HepG2 (cell line): ENCODE data around the gene TNP2. TPM values are rescaled to one million over a fixed set of nuclear protein-coding genes. Genes with fewer than 3 reads are reported as not detected.

Experiments used
- ARNT2 ChIP-seq: sonication (generic); formaldehyde crosslinking; IDR thresholded peaks from 2 replicates; pipeline ENCODE4 v1.8.0; 2022; ENCODE audit warnings: mild to moderate bottlenecking, low read depth, missing genetic modification reagents, moderate library complexity
- CAMTA2 ChIP-seq: sonication (generic); formaldehyde crosslinking; IDR thresholded peaks from 2 replicates; pipeline ENCODE4 v1.4.0; 2020; ENCODE audit warnings: mild to moderate bottlenecking, missing genetic modification reagents, borderline replicate concordance
- CC2D1A ChIP-seq: sonication (generic); formaldehyde crosslinking; IDR thresholded peaks from 2 replicates; pipeline ENCODE4 v1.8.1; 2023; ENCODE audit warnings: mild to moderate bottlenecking, missing genetic modification reagents
- FOSL1 ChIP-seq: sonication (generic); formaldehyde crosslinking; IDR thresholded peaks from 2 replicates; pipeline ENCODE4 v1.9.0; 2021; ENCODE audit warnings: missing genetic modification reagents, borderline replicate concordance
- GATA4 ChIP-seq: sonication (generic); IDR thresholded peaks from 2 replicates; pipeline ENCODE4 v1.6.1; 2016; ENCODE audit warnings: antibody characterized with exemption, low read depth, borderline replicate concordance
- HOXA7 ChIP-seq: sonication (generic); formaldehyde crosslinking; IDR thresholded peaks from 2 replicates; pipeline ENCODE4 v1.8.1; 2022; ENCODE audit warnings: mild to moderate bottlenecking, missing genetic modification reagents, moderate library complexity
- JDP2 ChIP-seq: sonication (generic); formaldehyde crosslinking; IDR thresholded peaks from 2 replicates; pipeline ENCODE4 v1.8.1; 2022; ENCODE audit warnings: missing genetic modification reagents, borderline replicate concordance
- PTBP1 ChIP-seq: fragments of 200-400 bp; formaldehyde crosslinking; IDR thresholded peaks from 2 replicates; pipeline ENCODE4 v1.6.1; 2018; ENCODE audit warnings: low read length, low read depth; ENCODE audit not compliant: poor library complexity, severe bottlenecking
- SP2 ChIP-seq: sonication (generic); formaldehyde crosslinking; IDR thresholded peaks from 2 replicates; pipeline ENCODE4 v1.5.1; 2020; ENCODE audit warnings: mild to moderate bottlenecking, missing genetic modification reagents
- SRF ChIP-seq: IDR thresholded peaks from 2 replicates; pipeline ENCODE4 v1.6.1; 2011; ENCODE audit warnings: mild to moderate bottlenecking, low read depth, low read length, moderate library complexity
- SYNCRIP ChIP-seq: fragments of 200-400 bp; formaldehyde crosslinking; IDR thresholded peaks from 2 replicates; pipeline ENCODE4 v1.6.1; 2018; ENCODE audit warnings: mild to moderate bottlenecking, low read depth, low read length; ENCODE audit not compliant: insufficient read depth
- ZMYM3 ChIP-seq: sonication (generic); formaldehyde crosslinking; IDR thresholded peaks from 2 replicates; pipeline ENCODE4 v1.5.1; 2020; ENCODE audit warnings: mild to moderate bottlenecking, missing genetic modification reagents
- ZNF3 ChIP-seq: IDR thresholded peaks from 2 replicates; pipeline ENCODE4 v1.7.0; 2017; ENCODE audit warnings: inconsistent platforms
- ZNF768 ChIP-seq: sonication (generic); formaldehyde crosslinking; IDR thresholded peaks from 2 replicates; pipeline ENCODE4 v1.4.0; 2020; ENCODE audit warnings: missing genetic modification reagents
- polyA plus RNA-seq, 8 experiments: library from polyadenylated mRNA; depleted of rRNA in 3 of 8; stranded (reverse) in 7 of 8; unstranded in 1 of 8; fragments of >200 nt; fragmentation: Illumina TruSeq in 4 of 8; extraction: Trizol in 4 of 8; gene quantifications; 2 replicates each; pipeline versions ENCODE4 v1.2.1 to v1.2.3, GENCODE V29; 2011 to 2016; ENCODE audit warnings: low read depth in 4 of 8, missing spikeins in 1 of 8, mixed read lengths in 1 of 8; ENCODE audit not compliant: insufficient read depth in 1 of 8
- total RNA-seq, 5 experiments: library from RNA; depleted of rRNA; stranded (reverse); fragments of >200 nt; fragmentation: Illumina TruSeq; extraction: Trizol; gene quantifications; 2 replicates each; pipeline ENCODE4 v1.2.3, GENCODE V29; 2016; ENCODE audit warnings: low read depth in 1 of 5
- TF ChIP-seq, protein P1 (sequence below): sonication (generic); formaldehyde crosslinking; IDR thresholded peaks from 2 replicates; pipeline ENCODE4 v1.5.0; 2020; ENCODE audit warnings: mild to moderate bottlenecking, missing genetic modification reagents, borderline replicate concordance
- TF ChIP-seq, protein P2 (sequence below): sonication (generic); formaldehyde crosslinking; IDR thresholded peaks from 2 replicates; pipeline ENCODE4 v1.4.0; 2020; ENCODE audit warnings: missing genetic modification reagents, borderline replicate concordance
- TF ChIP-seq, protein P3 (sequence below): sonication (generic); formaldehyde crosslinking; IDR thresholded peaks from 2 replicates; pipeline ENCODE4 v1.4.0; 2020; ENCODE audit warnings: mild to moderate bottlenecking, missing genetic modification reagents
- TF ChIP-seq, protein P4 (sequence below): sonication (generic); formaldehyde crosslinking; IDR thresholded peaks from 2 replicates; pipeline ENCODE4 v1.4.0; 2020; ENCODE audit warnings: mild to moderate bottlenecking, missing genetic modification reagents, borderline replicate concordance

TNP2 gene
- total and polyA plus RNA-seq, 2 of the 13 experiments (the other 11 are each of a cell fraction or from before 2014, with no cell fraction given), result not detected

DNA sequence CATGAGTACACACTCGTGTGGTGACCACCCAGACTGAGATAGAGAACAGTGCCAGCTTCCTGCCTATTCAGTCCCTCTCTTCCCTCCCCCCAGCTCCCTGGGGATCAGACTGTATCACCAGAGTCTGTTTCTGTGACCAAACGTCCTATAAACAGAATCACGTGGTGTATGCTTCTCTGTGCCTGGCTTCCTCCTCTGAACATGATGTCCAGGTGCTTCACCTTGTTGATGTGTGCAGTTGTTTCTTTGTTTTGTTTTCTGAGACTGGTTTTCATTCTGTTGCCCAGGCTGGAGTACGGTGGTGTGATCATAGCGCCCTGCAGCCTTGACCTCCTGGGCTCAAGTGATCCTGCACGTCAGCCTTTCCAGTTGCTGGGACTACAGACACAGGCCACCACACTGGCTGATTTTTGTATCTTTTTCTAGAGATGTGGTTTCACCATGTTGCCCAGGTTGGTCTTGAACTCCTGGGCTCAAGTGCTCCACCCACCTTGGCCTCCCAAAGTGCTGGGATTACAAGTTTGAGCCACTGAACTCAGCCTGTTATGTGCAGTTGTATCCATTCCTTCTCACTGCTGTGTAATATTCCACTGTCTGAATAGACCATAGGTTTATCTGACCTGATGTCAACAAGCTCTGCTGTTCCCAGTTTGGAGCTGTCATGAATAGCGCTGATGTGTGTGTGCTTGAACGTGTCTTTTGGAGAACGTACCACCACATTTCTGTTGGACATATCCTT lies 40.9 kb upstream of the TNP2 start (continued):
- TF ChIP-seq, protein P1, sequence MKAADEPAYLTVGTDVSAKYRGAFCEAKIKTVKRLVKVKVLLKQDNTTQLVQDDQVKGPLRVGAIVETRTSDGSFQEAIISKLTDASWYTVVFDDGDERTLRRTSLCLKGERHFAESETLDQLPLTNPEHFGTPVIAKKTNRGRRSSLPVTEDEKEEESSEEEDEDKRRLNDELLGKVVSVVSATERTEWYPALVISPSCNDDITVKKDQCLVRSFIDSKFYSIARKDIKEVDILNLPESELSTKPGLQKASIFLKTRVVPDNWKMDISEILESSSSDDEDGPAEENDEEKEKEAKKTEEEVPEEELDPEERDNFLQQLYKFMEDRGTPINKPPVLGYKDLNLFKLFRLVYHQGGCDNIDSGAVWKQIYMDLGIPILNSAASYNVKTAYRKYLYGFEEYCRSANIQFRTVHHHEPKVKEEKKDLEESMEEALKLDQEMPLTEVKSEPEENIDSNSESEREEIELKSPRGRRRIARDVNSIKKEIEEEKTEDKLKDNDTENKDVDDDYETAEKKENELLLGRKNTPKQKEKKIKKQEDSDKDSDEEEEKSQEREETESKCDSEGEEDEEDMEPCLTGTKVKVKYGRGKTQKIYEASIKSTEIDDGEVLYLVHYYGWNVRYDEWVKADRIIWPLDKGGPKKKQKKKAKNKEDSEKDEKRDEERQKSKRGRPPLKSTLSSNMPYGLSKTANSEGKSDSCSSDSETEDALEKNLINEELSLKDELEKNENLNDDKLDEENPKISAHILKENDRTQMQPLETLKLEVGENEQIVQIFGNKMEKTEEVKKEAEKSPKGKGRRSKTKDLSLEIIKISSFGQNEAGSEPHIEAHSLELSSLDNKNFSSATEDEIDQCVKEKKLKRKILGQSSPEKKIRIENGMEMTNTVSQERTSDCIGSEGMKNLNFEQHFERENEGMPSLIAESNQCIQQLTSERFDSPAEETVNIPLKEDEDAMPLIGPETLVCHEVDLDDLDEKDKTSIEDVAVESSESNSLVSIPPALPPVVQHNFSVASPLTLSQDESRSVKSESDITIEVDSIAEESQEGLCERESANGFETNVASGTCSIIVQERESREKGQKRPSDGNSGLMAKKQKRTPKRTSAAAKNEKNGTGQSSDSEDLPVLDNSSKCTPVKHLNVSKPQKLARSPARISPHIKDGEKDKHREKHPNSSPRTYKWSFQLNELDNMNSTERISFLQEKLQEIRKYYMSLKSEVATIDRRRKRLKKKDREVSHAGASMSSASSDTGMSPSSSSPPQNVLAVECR (CRISPR knock-in tag), result 0 out of 2 replicates have a peak, but pooled peaks have one; percentile 35
- TF ChIP-seq SRF, result no peak
- TF ChIP-seq HOXA7 (CRISPR knock-in tag), result no peak
- no peak for TF ChIP-seq FOSL1
- no peak; the same call in 1 of the 2 replicates for TF ChIP-seq SP2 (CRISPR knock-in tag)
- TF ChIP-seq, protein P2, sequence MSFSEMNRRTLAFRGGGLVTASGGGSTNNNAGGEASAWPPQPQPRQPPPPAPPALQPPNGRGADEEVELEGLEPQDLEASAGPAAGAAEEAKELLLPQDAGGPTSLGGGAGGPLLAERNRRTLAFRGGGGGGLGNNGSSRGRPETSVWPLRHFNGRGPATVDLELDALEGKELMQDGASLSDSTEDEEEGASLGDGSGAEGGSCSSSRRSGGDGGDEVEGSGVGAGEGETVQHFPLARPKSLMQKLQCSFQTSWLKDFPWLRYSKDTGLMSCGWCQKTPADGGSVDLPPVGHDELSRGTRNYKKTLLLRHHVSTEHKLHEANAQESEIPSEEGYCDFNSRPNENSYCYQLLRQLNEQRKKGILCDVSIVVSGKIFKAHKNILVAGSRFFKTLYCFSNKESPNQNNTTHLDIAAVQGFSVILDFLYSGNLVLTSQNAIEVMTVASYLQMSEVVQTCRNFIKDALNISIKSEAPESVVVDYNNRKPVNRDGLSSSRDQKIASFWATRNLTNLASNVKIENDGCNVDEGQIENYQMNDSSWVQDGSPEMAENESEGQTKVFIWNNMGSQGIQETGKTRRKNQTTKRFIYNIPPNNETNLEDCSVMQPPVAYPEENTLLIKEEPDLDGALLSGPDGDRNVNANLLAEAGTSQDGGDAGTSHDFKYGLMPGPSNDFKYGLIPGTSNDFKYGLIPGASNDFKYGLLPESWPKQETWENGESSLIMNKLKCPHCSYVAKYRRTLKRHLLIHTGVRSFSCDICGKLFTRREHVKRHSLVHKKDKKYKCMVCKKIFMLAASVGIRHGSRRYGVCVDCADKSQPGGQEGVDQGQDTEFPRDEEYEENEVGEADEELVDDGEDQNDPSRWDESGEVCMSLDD (CRISPR knock-in tag), result no peak
- TF ChIP-seq ZNF768 (CRISPR knock-in tag), result no peak; the same call in 1 of the 2 replicates
- TF ChIP-seq ZNF3 (CRISPR knock-in tag), result peak; percentile 40
- TF ChIP-seq JDP2, result no peak; the same call in 1 of the 2 replicates
- no peak for TF ChIP-seq SYNCRIP
- no peak; the same call in 1 of the 2 replicates for TF ChIP-seq ARNT2 (CRISPR knock-in tag)
- TF ChIP-seq CAMTA2 (CRISPR knock-in tag), result no peak
- TF ChIP-seq PTBP1, result no peak
- TF ChIP-seq GATA4, result no peak; the same call in 1 of the 2 replicates
- peak; percentile 99 for TF ChIP-seq ZMYM3 (CRISPR knock-in tag)
- TF ChIP-seq, protein P3, sequence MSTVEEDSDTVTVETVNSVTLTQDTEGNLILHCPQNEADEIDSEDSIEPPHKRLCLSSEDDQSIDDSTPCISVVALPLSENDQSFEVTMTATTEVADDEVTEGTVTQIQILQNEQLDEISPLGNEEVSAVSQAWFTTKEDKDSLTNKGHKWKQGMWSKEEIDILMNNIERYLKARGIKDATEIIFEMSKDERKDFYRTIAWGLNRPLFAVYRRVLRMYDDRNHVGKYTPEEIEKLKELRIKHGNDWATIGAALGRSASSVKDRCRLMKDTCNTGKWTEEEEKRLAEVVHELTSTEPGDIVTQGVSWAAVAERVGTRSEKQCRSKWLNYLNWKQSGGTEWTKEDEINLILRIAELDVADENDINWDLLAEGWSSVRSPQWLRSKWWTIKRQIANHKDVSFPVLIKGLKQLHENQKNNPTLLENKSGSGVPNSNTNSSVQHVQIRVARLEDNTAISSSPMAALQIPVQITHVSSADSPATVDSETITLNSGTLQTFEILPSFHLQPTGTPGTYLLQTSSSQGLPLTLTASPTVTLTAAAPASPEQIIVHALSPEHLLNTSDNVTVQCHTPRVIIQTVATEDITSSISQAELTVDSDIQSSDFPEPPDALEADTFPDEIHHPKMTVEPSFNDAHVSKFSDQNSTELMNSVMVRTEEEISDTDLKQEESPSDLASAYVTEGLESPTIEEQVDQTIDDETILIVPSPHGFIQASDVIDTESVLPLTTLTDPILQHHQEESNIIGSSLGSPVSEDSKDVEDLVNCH (CRISPR knock-in tag), result no peak
- TF ChIP-seq, protein P4, sequence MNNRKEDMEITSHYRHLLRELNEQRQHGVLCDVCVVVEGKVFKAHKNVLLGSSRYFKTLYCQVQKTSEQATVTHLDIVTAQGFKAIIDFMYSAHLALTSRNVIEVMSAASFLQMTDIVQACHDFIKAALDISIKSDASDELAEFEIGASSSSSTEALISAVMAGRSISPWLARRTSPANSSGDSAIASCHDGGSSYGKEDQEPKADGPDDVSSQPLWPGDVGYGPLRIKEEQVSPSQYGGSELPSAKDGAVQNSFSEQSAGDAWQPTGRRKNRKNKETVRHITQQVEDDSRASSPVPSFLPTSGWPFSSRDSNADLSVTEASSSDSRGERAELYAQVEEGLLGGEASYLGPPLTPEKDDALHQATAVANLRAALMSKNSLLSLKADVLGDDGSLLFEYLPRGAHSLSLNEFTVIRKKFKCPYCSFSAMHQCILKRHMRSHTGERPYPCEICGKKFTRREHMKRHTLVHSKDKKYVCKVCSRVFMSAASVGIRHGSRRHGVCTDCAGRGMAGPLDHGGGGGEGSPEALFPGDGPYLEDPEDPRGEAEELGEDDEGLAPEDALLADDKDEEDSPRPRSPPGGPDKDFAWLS (CRISPR knock-in tag), result no peak
- TF ChIP-seq CC2D1A (CRISPR knock-in tag), result peak; percentile 95; the same call in 1 of the 2 replicates
